ENCODE measurements around the gene MIB2.

MIB2 gene

GRCh38 chr1:1616045-1616790, 918 bp downstream of the MIB2 start:
- DNase-seq, result peak; percentile 60

GRCh38 chr1:1616838-1617237, 1.5 kb downstream of the MIB2 start:
- no peak for DNase-seq

- DNase-seq, result no peak
Observed at GRCh38 chr1:1617516-1617915, 2.2 kb downstream of the MIB2 start.

GRCh38 chr1:1617925-1618324, 2.6 kb downstream of the MIB2 start:
- DNase-seq, result no peak

GRCh38 chr1:1618396-1619068, 3.2 kb downstream of the MIB2 start:
- no peak for DNase-seq

GRCh38 chr1:1619917-1620361, 4.6 kb downstream of the MIB2 start:
- DNase-seq, result no peak

- no peak for DNase-seq
Observed at GRCh38 chr1:1620433-1621139, 5.3 kb downstream of the MIB2 start.

GRCh38 chr1:1621173-1622009, 6.1 kb downstream of the MIB2 start:
- no peak for DNase-seq

GRCh38 chr1:1622010-1622787, 6.9 kb downstream of the MIB2 start:
- no peak for DNase-seq

GRCh38 chr1:1622788-1623094, 7.4 kb downstream of the MIB2 start:
- no peak for DNase-seq

- DNase-seq, result no peak
Observed at GRCh38 chr1:1623181-1623630, 7.9 kb downstream of the MIB2 start.

- no peak for DNase-seq
Observed at GRCh38 chr1:1623631-1624442, 8.5 kb downstream of the MIB2 start.

- no peak for DNase-seq
Observed at GRCh38 chr1:1624443-1625403, 9.4 kb downstream of the MIB2 start.

GRCh38 chr1:1625404-1625775, 10.1 kb downstream of the MIB2 start:
- no peak for DNase-seq

GRCh38 chr1:1625824-1626206, 10.5 kb downstream of the MIB2 start:
- no peak for DNase-seq

- no peak for DNase-seq
Observed at GRCh38 chr1:1626207-1627141, 11.2 kb downstream of the MIB2 start.

GRCh38 chr1:1627261-1627828, 12.0 kb downstream of the MIB2 start:
- no peak for DNase-seq
